ENCODE data around the gene FGF1.
A peak's percentile ranks its signal among the peaks of the same experiment; 100 is the strongest.

- TF ChIP-seq USF2 (IDR thresholded peaks at IDR 0.05; ENCODE audit: borderline replicate concordance, low read depth, low read length) (no peak), CTCF (IDR thresholded peaks at IDR 0.05) (peak; percentile 61), RAD21 (IDR thresholded peaks at IDR 0.05; ENCODE audit: low read length) (peak; percentile 50), ZBTB33 (IDR thresholded peaks at IDR 0.05; ENCODE audit: borderline replicate concordance, low read depth) (no peak), TAF1 (IDR thresholded peaks at IDR 0.05; ENCODE audit: borderline replicate concordance, low read depth, low read length) (no peak), FOXM1 (IDR thresholded peaks at IDR 0.05; ENCODE audit: low read depth) (no peak)
These were observed 98.4 kb downstream of the FGF1 start for GRCh38 chr5:142587354-142587965.
